Measurements from ENCODE around the gene CADM2. TPM values are rescaled to one million over a fixed set of nuclear protein-coding genes. Genes with fewer than 3 reads are reported as not detected.

CADM2 gene
- total RNA-seq, 1 donor from 2014 or later = 6.8 TPM

DNA sequence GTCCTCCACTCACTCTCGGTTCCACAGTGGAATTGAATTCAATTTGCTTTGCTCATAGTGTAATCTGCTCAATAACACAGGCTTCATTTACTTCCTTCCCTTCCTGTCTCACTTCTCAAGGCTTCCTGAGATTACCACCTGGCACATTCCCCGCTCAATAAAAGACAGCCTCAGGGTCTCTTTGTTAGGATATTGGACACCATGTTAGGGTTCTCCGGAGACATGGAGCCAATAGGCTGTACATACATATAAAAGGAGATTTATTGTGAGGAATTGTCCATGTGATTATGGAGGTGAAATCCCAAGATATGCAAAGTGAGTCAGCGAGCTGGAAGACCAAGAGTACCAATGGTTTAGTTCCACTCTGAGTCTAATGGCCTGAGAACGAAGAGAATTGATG is 974.5 kb downstream of the CADM2 start:
- H3K36me3 ChIP-seq = no peaks in the 10 kb centered on the region

DNA sequence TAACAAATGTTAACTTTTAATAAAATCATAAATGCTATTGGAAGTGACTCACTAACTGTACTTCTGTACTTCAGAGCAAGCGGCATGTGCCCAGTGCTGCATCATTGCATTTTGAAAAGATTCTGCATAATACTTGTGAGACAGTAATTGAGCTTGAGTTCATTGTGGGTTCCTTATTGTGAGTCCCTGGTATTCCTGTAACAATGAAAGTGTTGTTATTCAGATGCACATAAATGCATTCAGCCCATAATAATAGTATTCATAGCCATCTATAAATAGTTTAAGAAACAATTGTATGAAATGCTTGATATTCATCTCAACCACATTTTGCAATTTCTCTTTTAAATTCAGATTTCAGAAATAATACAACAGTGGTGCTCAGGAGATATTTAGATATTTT is 976.4 kb downstream of the CADM2 start:
- Mint-ChIP-seq H3K36me3 (no peaks in the 10 kb centered on the region), H3K27me3 (ENCODE audit: insufficient read depth, low read depth) (no peaks in the 10 kb centered on the region), H3K4me3 (no peak overlapping the region), H3K9me3 (no peaks in the 10 kb centered on the region), H3K27ac (no peak overlapping the region), H3K4me1 (no peaks in the 10 kb centered on the region)
- H3K36me3 ChIP-seq = no peaks in the 10 kb centered on the region
- no peak for DNase-seq (ENCODE audit: low spot score)
- H3K9me3 ChIP-seq (ENCODE audit: low read depth) = no peaks in the 10 kb centered on the region
- H3K4me3 ChIP-seq = no peak overlapping the region
- no peak overlapping the region for H3K9ac ChIP-seq
- no peak overlapping the region for H3K4me2 ChIP-seq
- TF ChIP-seq EZH2 (IDR thresholded peaks at IDR 0.05) (no peak), EZH2phosphoT487 (IDR thresholded peaks at IDR 0.05) (no peak)
- TF ChIP-seq, protein P1, sequence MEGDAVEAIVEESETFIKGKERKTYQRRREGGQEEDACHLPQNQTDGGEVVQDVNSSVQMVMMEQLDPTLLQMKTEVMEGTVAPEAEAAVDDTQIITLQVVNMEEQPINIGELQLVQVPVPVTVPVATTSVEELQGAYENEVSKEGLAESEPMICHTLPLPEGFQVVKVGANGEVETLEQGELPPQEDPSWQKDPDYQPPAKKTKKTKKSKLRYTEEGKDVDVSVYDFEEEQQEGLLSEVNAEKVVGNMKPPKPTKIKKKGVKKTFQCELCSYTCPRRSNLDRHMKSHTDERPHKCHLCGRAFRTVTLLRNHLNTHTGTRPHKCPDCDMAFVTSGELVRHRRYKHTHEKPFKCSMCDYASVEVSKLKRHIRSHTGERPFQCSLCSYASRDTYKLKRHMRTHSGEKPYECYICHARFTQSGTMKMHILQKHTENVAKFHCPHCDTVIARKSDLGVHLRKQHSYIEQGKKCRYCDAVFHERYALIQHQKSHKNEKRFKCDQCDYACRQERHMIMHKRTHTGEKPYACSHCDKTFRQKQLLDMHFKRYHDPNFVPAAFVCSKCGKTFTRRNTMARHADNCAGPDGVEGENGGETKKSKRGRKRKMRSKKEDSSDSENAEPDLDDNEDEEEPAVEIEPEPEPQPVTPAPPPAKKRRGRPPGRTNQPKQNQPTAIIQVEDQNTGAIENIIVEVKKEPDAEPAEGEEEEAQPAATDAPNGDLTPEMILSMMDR (IDR thresholded peaks at IDR 0.05) = no peak
- H4K20me1 ChIP-seq (ENCODE audit: low read depth) = no peaks in the 10 kb centered on the region
- H3K27ac ChIP-seq = no peak overlapping the region
- no peaks in the 10 kb centered on the region for H3K27me3 ChIP-seq
- peaks cover 3% of the 10 kb centered on the region for H3K4me1 ChIP-seq
- no peaks in the 10 kb centered on the region for H3K79me2 ChIP-seq (ENCODE audit: low read depth)
- no peak overlapping the region for H2AFZ ChIP-seq (replicated peaks)
- no peaks in the 10 kb centered on the region for H3F3A ChIP-seq (ENCODE audit: low read depth)

More for the DNA sequence above, 974.5 kb downstream of the CADM2 start:
- Mint-ChIP-seq H3K9me3 (no peaks in the 10 kb centered on the region), H3K4me1 (no peaks in the 10 kb centered on the region), H3K27me3 (ENCODE audit: insufficient read depth, low read depth) (no peaks in the 10 kb centered on the region), H3K4me3 (no peak overlapping the region), H3K27ac (no peak overlapping the region), H3K36me3 (no peaks in the 10 kb centered on the region)
- H3K4me1 ChIP-seq = no peaks in the 10 kb centered on the region
- no peak overlapping the region for H3K9ac ChIP-seq
- TF ChIP-seq EZH2 (IDR thresholded peaks at IDR 0.05) (no peak), EZH2phosphoT487 (IDR thresholded peaks at IDR 0.05) (no peak)
- TF ChIP-seq, protein P1 (IDR thresholded peaks at IDR 0.05) = no peak
- no peaks in the 10 kb centered on the region for H3K27me3 ChIP-seq
- no peak overlapping the region for H3K4me3 ChIP-seq
- no peaks in the 10 kb centered on the region for H3K9me3 ChIP-seq (ENCODE audit: low read depth)
- no peak overlapping the region for H3K27ac ChIP-seq
- no peaks in the 10 kb centered on the region for H3K79me2 ChIP-seq (ENCODE audit: low read depth)
- no peak for DNase-seq (ENCODE audit: low spot score)
- no peaks in the 10 kb centered on the region for H4K20me1 ChIP-seq (ENCODE audit: low read depth)
- no peak overlapping the region for H2AFZ ChIP-seq (replicated peaks)
- H3K4me2 ChIP-seq = no peak overlapping the region
- H3F3A ChIP-seq (ENCODE audit: low read depth) = no peaks in the 10 kb centered on the region

DNA sequence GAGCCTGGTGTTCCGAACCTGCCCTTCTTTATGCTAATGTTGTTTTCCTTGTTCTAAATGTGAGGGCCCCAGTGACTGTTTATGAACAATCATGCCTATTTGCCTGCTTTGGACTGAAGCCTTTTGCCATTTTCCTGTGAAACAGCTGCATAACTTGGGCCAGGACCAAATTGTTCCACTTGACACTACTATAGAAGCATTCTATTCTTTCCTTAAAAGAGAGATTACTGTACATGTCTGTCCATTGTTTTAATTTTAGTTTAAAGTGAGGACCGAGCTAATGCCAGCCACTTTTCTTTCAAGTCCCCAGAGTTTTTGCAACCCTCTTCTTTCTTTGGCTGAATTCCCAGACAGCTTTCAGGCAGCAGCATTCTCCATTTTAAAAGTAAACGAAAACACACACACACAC is 980.3 kb downstream of the CADM2 start:
- peaks cover 6% of the 10 kb centered on the region for H3K9me3 Mint-ChIP-seq
- DNase-seq (ENCODE audit: low spot score) = no peak
- Histone ChIP-seq H3K9ac (no peak overlapping the region), H2AFZ (replicated peaks) (peak overlapping the region; percentile 54), H3K27me3 (no peaks in the 10 kb centered on the region), H3F3A (ENCODE audit: low read depth) (no peaks in the 10 kb centered on the region), H3K4me2 (no peak overlapping the region), H3K36me3 (no peaks in the 10 kb centered on the region), H3K4me1 (peaks cover 3% of the 10 kb centered on the region), H3K4me3 (no peak overlapping the region), H3K27ac (no peak overlapping the region), H3K9me3 (ENCODE audit: low read depth) (no peaks in the 10 kb centered on the region), H3K79me2 (ENCODE audit: low read depth) (no peaks in the 10 kb centered on the region), H4K20me1 (ENCODE audit: low read depth) (no peaks in the 10 kb centered on the region)
- no peak overlapping the region for H3K4me3 Mint-ChIP-seq
- TF ChIP-seq, protein P1 (IDR thresholded peaks at IDR 0.05) = no peak
- no peak for TF ChIP-seq EZH2phosphoT487 (IDR thresholded peaks at IDR 0.05)
- TF ChIP-seq EZH2 (IDR thresholded peaks at IDR 0.05) = no peak
- no peak overlapping the region for H3K27ac Mint-ChIP-seq
- H3K36me3 Mint-ChIP-seq = no peaks in the 10 kb centered on the region
- no peaks in the 10 kb centered on the region for H3K27me3 Mint-ChIP-seq (ENCODE audit: insufficient read depth, low read depth)
- H3K4me1 Mint-ChIP-seq = no peaks in the 10 kb centered on the region

Measured in neural progenitor cell (in vitro differentiated cells).